AG09309 (cell line): ENCODE measurements around the gene PFKFB1.

Source experiments
- DNase-seq: peaks from one replicate; pipeline ENCODE4 v3.0.0-alpha.2; 2010; ENCODE audit warnings: low read depth
- H3K4me3 ChIP-seq: 2 replicates; pipeline ENCODE4 v1.5.1; 2011; ENCODE audit warnings: mild to moderate bottlenecking, low read depth, low read length, moderate library complexity; ENCODE audit not compliant: control insufficient read depth
- TF ChIP-seq, protein P1 (sequence below): IDR thresholded peaks from 2 replicates; pipeline ENCODE4 v1.5.1; 2011; ENCODE audit warnings: mild to moderate bottlenecking, low read depth, low read length, inconsistent platforms; ENCODE audit not compliant: insufficient read depth, control insufficient read depth; ENCODE audit errors: missing control alignments

Gene PFKFB1

DNA sequence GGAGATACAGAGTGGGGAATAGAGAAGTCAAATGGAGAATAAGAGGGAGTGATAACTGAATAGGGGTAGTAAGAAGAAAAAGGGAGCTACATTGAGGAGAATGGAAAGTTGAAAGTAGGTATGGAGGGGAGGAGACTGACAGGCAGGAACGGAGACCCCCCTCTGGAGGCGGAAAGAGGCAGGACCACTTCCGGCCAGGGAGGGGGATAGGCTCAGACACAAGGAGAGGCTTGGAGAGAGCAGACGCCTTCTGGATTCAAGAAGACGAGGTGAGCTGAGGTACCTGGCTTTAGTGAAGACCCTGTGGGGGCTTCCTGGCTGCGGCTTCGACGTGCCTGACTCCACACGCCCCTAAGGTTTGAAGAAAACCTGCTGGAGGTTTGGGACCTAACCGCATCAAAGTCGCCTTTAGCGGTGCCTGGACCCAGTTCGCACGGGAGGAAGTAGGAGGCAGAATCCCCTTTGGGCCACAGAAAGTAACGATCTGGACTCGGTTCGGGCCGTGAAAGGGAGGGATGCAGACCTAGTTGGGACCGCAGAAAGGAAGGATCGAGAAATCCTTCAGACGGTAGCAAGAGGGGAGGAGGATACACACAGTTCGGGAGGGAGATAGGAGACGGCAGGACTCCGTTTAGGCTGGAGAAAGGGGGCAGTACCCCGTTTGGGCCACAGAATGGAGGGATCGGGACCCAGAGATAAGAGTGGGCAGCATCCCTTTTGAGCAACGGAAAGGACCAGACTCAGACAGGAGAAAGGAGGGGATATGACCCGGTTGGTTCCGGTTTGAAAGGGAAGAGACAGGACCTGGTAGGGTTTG lies 73.2 kb downstream of the PFKFB1 start, which contains the start of gene TRO:
Gene TRO (plus strand): TSS at position 215 of the 817 bp plus-strand sequence. CDS start 1,423 bp downstream, outside the sequence.
- H3K4me3 ChIP-seq, result peak within 1 kb of the TSS; percentile 80
- no peak for DNase-seq
- TF ChIP-seq, protein P1, sequence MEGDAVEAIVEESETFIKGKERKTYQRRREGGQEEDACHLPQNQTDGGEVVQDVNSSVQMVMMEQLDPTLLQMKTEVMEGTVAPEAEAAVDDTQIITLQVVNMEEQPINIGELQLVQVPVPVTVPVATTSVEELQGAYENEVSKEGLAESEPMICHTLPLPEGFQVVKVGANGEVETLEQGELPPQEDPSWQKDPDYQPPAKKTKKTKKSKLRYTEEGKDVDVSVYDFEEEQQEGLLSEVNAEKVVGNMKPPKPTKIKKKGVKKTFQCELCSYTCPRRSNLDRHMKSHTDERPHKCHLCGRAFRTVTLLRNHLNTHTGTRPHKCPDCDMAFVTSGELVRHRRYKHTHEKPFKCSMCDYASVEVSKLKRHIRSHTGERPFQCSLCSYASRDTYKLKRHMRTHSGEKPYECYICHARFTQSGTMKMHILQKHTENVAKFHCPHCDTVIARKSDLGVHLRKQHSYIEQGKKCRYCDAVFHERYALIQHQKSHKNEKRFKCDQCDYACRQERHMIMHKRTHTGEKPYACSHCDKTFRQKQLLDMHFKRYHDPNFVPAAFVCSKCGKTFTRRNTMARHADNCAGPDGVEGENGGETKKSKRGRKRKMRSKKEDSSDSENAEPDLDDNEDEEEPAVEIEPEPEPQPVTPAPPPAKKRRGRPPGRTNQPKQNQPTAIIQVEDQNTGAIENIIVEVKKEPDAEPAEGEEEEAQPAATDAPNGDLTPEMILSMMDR, result no peak

DNA sequence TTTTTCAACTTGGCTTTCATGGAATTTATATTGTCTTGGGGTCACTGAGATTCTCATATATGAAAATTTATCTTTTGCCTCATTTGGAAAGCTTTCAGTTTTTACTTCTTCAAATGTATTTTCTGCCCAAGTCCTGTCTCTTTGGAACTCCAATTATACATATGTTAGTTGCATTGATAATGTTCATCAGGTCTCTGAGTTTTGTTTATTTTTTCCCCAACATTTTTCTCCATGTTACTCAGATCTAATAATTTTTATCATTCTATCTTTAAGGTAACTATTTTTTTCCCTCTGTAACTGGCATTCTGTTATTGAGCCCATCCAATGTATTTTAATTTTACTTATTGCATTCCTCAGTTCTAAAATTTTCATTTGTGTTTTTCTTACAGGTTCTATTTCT lies 84.0 kb downstream of the PFKFB1 start:
- TF ChIP-seq, protein P1, result no peak
- H3K4me3 ChIP-seq, result no peak overlapping the region
- DNase-seq, result no peak

DNA sequence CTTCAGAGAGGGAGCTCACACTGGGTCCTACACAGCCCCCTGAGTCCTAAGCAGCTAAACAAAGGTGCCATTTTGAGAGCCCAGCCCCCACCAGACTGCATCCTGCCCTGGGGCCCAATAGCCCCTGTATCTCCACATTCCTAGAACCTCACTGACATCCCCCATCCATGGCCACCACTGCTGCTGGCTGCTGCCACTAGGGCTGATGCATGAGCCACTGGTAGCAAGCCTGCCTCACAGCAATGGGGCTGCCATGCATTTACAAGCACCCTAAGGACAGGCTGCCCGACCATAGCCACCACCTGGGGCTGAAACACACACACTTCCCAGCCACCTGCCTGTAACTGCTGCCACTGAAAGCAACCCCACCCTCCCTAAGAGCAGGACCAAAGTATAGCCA lies 99.8 kb downstream of the PFKFB1 start:
- H3K4me3 ChIP-seq, result no peak overlapping the region
- TF ChIP-seq, protein P1, result no peak
- DNase-seq, result no peak

DNA sequence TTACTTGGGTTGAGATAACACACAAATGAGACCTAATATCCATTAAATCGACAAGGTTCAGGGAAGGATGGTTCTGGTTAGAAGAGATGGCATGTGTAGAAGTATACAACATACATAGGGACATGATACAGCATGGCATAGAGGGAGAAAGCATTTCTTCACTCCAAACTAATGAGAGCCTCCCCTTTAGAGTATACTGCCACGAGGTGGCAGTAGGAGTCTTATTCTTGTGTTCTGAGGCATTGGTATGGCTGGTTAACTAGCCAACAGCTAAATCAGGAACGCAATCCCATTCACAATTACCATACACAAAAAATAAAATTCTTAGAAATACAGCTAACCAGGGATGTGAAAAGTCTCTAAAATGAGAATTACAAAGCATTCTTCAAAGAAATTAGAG lies 102.4 kb downstream of the PFKFB1 start:
- H3K4me3 ChIP-seq, result no peak overlapping the region
- DNase-seq, result peak; percentile 2
- TF ChIP-seq, protein P1, result peak; percentile 48

DNA sequence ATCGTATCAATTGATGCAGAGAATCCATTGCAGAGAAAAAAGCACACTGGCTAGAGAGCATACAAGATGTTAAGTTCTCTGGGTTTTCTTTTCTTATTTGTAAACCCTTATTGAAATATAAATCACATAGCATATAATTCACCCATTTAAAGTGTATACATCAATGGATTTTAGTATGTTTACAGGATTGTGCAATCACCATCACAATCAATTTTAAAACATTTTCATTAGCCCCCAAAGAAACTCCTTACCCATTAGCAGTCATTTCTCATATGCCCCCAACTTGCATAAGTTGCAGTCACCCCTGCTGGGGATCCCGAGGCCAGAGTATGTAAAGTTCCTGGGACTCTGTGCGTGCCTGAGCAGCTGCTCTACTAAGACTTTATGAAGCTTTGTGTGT lies 108.2 kb downstream of the PFKFB1 start:
- TF ChIP-seq, protein P1, result no peak
- DNase-seq, result no peak

More for the DNA sequence above, 108.2 kb downstream of the PFKFB1 start:
- H3K4me3 ChIP-seq, result no peak overlapping the region
